Measurements from ENCODE around the gene TGFBI. TPM values are rescaled to one million over a fixed set of nuclear protein-coding genes. Genes with fewer than 3 reads are reported as not detected.

The TGFBI gene
- total RNA-seq: 10 to 100 TPM; 47.5 to 63.3 TPM

GRCh38 chr5:136028782-136029742, at the start of gene TGFBI:
TSS of gene TGFBI (plus strand) at chr5:136028988. CDS start at chr5:136029056, 68 bp downstream.
- TF ChIP-seq CTCF (IDR thresholded peaks at IDR 0.05): no peak
- Histone ChIP-seq H3K27me3 (no peaks in the 10 kb centered on the region), H3K9ac (ENCODE audit: low read depth in 2 of 2, low read length in 2 of 2) (peak within 1 kb of the TSS; percentile 30 to 84), H3K4me1 (peaks cover 4% of the 10 kb centered on the region), H3K27ac (peak within 1 kb of the TSS; percentile 61), H3K9me3 (no peaks in the 10 kb centered on the region), H3K4me3 (peak within 1 kb of the TSS; percentile 50), H3K36me3 (no peaks in the 10 kb centered on the region)
- intact Hi-C loops (cut with DNase I): no loop called here
- peak; percentile 73 for DNase-seq

- intact Hi-C loops (cut with DNase I): no loop called here
- no peaks in the 10 kb centered on the region for H3K4me1 ChIP-seq
- no peak for DNase-seq
- H3K4me3 ChIP-seq: no peak overlapping the region
- H3K36me3 ChIP-seq: no peaks in the 10 kb centered on the region
- no peaks in the 10 kb centered on the region for H3K9me3 ChIP-seq
- H3K9ac ChIP-seq (ENCODE audit: low read depth in 2 of 2, low read length in 2 of 2): no peak overlapping the region
- no peaks in the 10 kb centered on the region for H3K27me3 ChIP-seq
- no peak overlapping the region for H3K27ac ChIP-seq
- no peak for TF ChIP-seq CTCF (IDR thresholded peaks at IDR 0.05)
Observed at GRCh38 chr5:135978993-135979392, 49.8 kb upstream of the TGFBI start.

DNA sequence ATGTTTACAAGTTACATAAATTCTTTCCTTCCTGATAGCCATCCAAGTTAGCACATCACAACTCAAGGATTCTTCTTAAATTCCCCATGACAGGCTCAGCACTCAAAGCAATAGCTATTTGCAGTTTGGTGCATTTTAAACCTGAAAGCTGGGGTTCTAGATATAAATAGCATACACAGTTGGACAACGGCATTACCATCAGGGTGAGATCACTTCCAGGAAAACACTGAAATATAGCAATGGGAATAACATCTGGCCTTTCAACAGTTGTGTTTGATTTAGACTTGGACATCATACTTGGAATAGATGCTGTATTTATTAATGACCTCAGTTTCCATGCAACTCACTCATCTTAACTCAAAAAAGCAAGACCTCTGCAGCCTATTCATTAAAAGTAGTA, 49.3 kb upstream of the TGFBI start:
- Histone ChIP-seq H3K9ac (ENCODE audit: low read depth in 2 of 2, low read length in 2 of 2) (no peak overlapping the region), H3K36me3 (no peaks in the 10 kb centered on the region), H3K9me3 (no peaks in the 10 kb centered on the region), H3K27ac (no peak overlapping the region), H3K4me1 (no peaks in the 10 kb centered on the region), H3K27me3 (no peaks in the 10 kb centered on the region), H3K4me3 (no peak overlapping the region)
- intact Hi-C loops (cut with DNase I): no loop called here
- no peak for TF ChIP-seq CTCF (IDR thresholded peaks at IDR 0.05)
- DNase-seq: no peak

DNA sequence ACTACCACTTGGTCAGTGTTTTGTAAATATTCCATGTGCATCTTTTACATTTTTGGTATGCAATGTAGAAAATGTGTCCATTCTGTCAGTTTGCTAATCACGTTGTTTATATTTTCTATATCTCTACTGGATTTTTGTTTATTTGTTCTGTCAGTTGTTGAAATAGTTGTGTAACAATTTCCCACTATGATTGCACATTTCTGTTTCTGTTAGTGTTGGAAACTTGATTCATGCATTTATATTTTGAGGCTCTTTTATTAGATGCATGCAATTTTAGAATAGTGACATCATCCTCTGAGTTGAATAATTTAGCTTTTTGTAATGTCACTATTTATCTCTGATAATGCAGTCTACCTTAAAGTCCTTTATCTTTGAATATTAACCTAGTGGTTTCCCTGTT, 48.2 kb upstream of the TGFBI start:
- no peak for TF ChIP-seq CTCF (IDR thresholded peaks at IDR 0.05)
- Histone ChIP-seq H3K27me3 (no peaks in the 10 kb centered on the region), H3K4me3 (no peak overlapping the region), H3K27ac (no peak overlapping the region), H3K9me3 (no peaks in the 10 kb centered on the region), H3K36me3 (no peaks in the 10 kb centered on the region), H3K4me1 (no peaks in the 10 kb centered on the region), H3K9ac (ENCODE audit: low read depth in 2 of 2, low read length in 2 of 2) (no peak overlapping the region)
- intact Hi-C loops (cut with DNase I): no loop called here
- no peak for DNase-seq

GRCh38 chr5:135985951-135986350, 42.8 kb upstream of the TGFBI start:
- H3K4me1 ChIP-seq: no peaks in the 10 kb centered on the region
- TF ChIP-seq CTCF (IDR thresholded peaks at IDR 0.05): no peak
- H3K9me3 ChIP-seq: no peaks in the 10 kb centered on the region
- peak overlapping the region; percentile 22 for H3K27ac ChIP-seq
- no peaks in the 10 kb centered on the region for H3K27me3 ChIP-seq
- H3K36me3 ChIP-seq: no peaks in the 10 kb centered on the region
- no peak overlapping the region for H3K9ac ChIP-seq (ENCODE audit: low read depth in 2 of 2, low read length in 2 of 2)
- DNase-seq: no peak
- intact Hi-C loops (cut with DNase I): no loop called here
- H3K4me3 ChIP-seq: no peak overlapping the region

All from colonic mucosa (tissue), 4 donors.